Keratinocyte (primary cell): ENCODE measurements around the gene SLC39A9. TPM values are rescaled to one million over a fixed set of nuclear protein-coding genes. Genes with fewer than 3 reads are reported as not detected.

Experiments used
- DNase-seq: peaks from one replicate; pipeline ENCODE4 v3.0.0-alpha.2; 2011; ENCODE audit warnings: low read depth, missing footprints, low spot score
- FAIRE-seq: peaks from 2 replicates; lab custom pipeline; 2011; peaks lifted over from hg19 to GRCh38; lab: Jason Lieb, UNC
- H2AFZ ChIP-seq: 2 replicates; pipeline ENCODE4 v1.6.0; 2012; ENCODE audit warnings: low read length, control low read depth, inconsistent platforms; ENCODE audit not compliant: control insufficient read depth
- H3K27ac ChIP-seq: 2 replicates; pipeline ENCODE4 v1.5.1; 2011; ENCODE audit warnings: low read length; ENCODE audit not compliant: control insufficient read depth, insufficient read depth
- H3K27me3 ChIP-seq: 3 replicates; pipeline ENCODE4 v1.6.0; 2011; ENCODE audit warnings: low read length; ENCODE audit not compliant: control insufficient read depth, insufficient read depth; ENCODE audit errors: extremely low read depth
- H3K36me3 ChIP-seq, 2 experiments: 2 replicates in 1 of 2; 3 replicates in 1 of 2; pipeline ENCODE4 v1.5.1; 2011; ENCODE audit warnings: low read length in 2 of 2, mild to moderate bottlenecking in 1 of 2; ENCODE audit not compliant: control insufficient read depth in 2 of 2, insufficient read depth in 2 of 2; ENCODE audit errors: extremely low read depth in 1 of 2
- H3K4me1 ChIP-seq: 3 replicates; pipeline ENCODE4 v1.5.1; 2011; ENCODE audit warnings: low read length; ENCODE audit not compliant: control insufficient read depth, insufficient read depth; ENCODE audit errors: extremely low read depth
- H3K4me2 ChIP-seq: 3 replicates; pipeline ENCODE4 v1.6.0; 2011; ENCODE audit warnings: low read depth, low read length; ENCODE audit not compliant: control insufficient read depth, insufficient read depth; ENCODE audit errors: extremely low read depth
- H3K4me3 ChIP-seq, 3 experiments: fragments of 200-600 bp in 1 of 3; sonication (generic) in 1 of 3; 2 replicates in 2 of 3; 3 replicates in 1 of 3; pipeline ENCODE4 v1.5.1; 2011 to 2016; ENCODE audit warnings: low read length in 3 of 3, mild to moderate bottlenecking in 3 of 3, control low read depth in 2 of 3, inconsistent platforms in 1 of 3, low read depth in 1 of 3, mixed read lengths in 1 of 3, mixed run types in 1 of 3, moderate library complexity in 1 of 3; ENCODE audit not compliant: control insufficient read depth in 2 of 3, insufficient read depth in 2 of 3; ENCODE audit errors: extremely low read depth in 1 of 3
- H3K79me2 ChIP-seq: 2 replicates; pipeline ENCODE4 v1.6.0; 2012; ENCODE audit warnings: low read length; ENCODE audit not compliant: control insufficient read depth, insufficient read depth
- H3K9ac ChIP-seq: 3 replicates; pipeline ENCODE4 v1.6.0; 2011; ENCODE audit warnings: low read length; ENCODE audit not compliant: control insufficient read depth, insufficient read depth; ENCODE audit errors: extremely low read depth
- H3K9me1 ChIP-seq: 3 replicates; pipeline ENCODE4 v1.6.0; 2011; ENCODE audit warnings: low read length; ENCODE audit not compliant: control insufficient read depth, insufficient read depth; ENCODE audit errors: extremely low read depth
- H3K9me3 ChIP-seq: 2 replicates; pipeline ENCODE4 v1.5.1; 2012; ENCODE audit warnings: low read depth, low read length; ENCODE audit not compliant: control insufficient read depth
- H4K20me1 ChIP-seq: 3 replicates; pipeline ENCODE4 v1.6.0; 2011; ENCODE audit warnings: low read length; ENCODE audit not compliant: control insufficient read depth, insufficient read depth; ENCODE audit errors: extremely low read depth
- CTCF ChIP-seq, 3 experiments: IDR thresholded peaks in 1 of 3; conservative IDR thresholded peaks in 1 of 3; optimal IDR thresholded peaks in 1 of 3; 2 replicates in 2 of 3; 3 replicates in 1 of 3; pipeline versions ENCODE3 to v1.5.1; 2011; ENCODE audit warnings: low read length in 3 of 3, mild to moderate bottlenecking in 3 of 3, moderate library complexity in 2 of 3, control low read depth in 1 of 3, inconsistent platforms in 1 of 3; ENCODE audit not compliant: insufficient read depth in 2 of 3; ENCODE audit errors: extremely low read depth in 1 of 3
- EZH2 ChIP-seq: IDR thresholded peaks from one replicate; pipeline ENCODE4 v1.6.1; 2012; ENCODE audit warnings: inconsistent platforms, mild to moderate bottlenecking, low read length, moderate library complexity
- dilution Hi-C: fragments of 300-500 bp; cut with MboI; formaldehyde crosslinking; loops from one replicate; pipeline ENCODE4 v1.7.0; 2020; ENCODE audit warnings: low sequenced_read_pairs; ENCODE audit not compliant: extremely low pct_ligation_motif_present
- polyA plus RNA-seq, 5 experiments: library from polyadenylated mRNA; depleted of rRNA in 3 of 5; stranded (reverse) in 3 of 5; stranded (forward) in 1 of 5; unstranded in 1 of 5; fragments of >200 nt; gene quantifications; 1 replicate in 1 of 5; 2 replicates in 3 of 5; 3 replicates in 1 of 5; pipeline versions ENCODE4 v1.2.1 to v1.2.3, GENCODE V29; 2011 to 2012; ENCODE audit warnings: missing spikeins in 2 of 5, low read depth in 1 of 5, low replicate concordance in 1 of 5

Gene SLC39A9
- polyA plus RNA-seq, 1 donor (not counting 4 experiments of a cell fraction or from before 2014, with no cell fraction given) = 58.8 TPM

GRCh38 chr14:69487771-69488170, 89.3 kb downstream of the SLC39A9 start:
- FAIRE-seq (no peak), DNase-seq (no peak)
- H3K79me2 ChIP-seq = no peaks in the 10 kb centered on the region
- dilution Hi-C loops = no loop called here
- H4K20me1 ChIP-seq = no peaks in the 10 kb centered on the region
- H3K9ac ChIP-seq = no peak overlapping the region
- H3K4me1 ChIP-seq = no peaks in the 10 kb centered on the region
- no peak overlapping the region for H3K27ac ChIP-seq
- H3K4me3 ChIP-seq = no peak overlapping the region
- H3K4me2 ChIP-seq = no peak overlapping the region
- H3K9me1 ChIP-seq = no peaks in the 10 kb centered on the region
- no peak overlapping the region for H2AFZ ChIP-seq
- TF ChIP-seq EZH2 (no peak), CTCF (optimal IDR thresholded peaks at IDR 0.05 in 1 of 3, IDR thresholded peaks at IDR 0.05 in 1 of 3, conservative IDR thresholded peaks at IDR 0.05 in 1 of 3; ENCODE audit: extremely low read depth in 1 of 3, insufficient read depth in 2 of 3, low read length in 3 of 3) (no peak)
- H3K9me3 ChIP-seq = no peaks in the 10 kb centered on the region
- peaks cover 69% of the 10 kb centered on the region for H3K27me3 ChIP-seq
- H3K36me3 ChIP-seq = no peaks in the 10 kb centered on the region

- no peak for TF ChIP-seq CTCF (optimal IDR thresholded peaks at IDR 0.05 in 1 of 3, IDR thresholded peaks at IDR 0.05 in 1 of 3, conservative IDR thresholded peaks at IDR 0.05 in 1 of 3; ENCODE audit: extremely low read depth in 1 of 3, insufficient read depth in 2 of 3, low read length in 3 of 3)
- no peak for TF ChIP-seq EZH2
- Histone ChIP-seq H3K27me3 (peaks cover 55% of the 10 kb centered on the region), H3K36me3 (no peaks in the 10 kb centered on the region), H3K79me2 (no peaks in the 10 kb centered on the region), H3K9me1 (no peaks in the 10 kb centered on the region), H3K9me3 (no peaks in the 10 kb centered on the region), H3K4me2 (no peak overlapping the region), H4K20me1 (no peaks in the 10 kb centered on the region), H3K27ac (no peak overlapping the region), H2AFZ (no peak overlapping the region), H3K4me3 (no peak overlapping the region), H3K4me1 (no peaks in the 10 kb centered on the region), H3K9ac (no peak overlapping the region)
- DNase-seq (no peak), FAIRE-seq (no peak)
- dilution Hi-C loops = no loop called here
Measured at GRCh38 chr14:69489495-69489894, 91.0 kb downstream of the SLC39A9 start.
